Adrenal gland (tissue), 12 donors: ENCODE data around the gene SNX2. TPM values are rescaled to one million over a fixed set of nuclear protein-coding genes. Genes with fewer than 3 reads are reported as not detected.
"Not testable (repeated sequence)": the region's sequence is repeated elsewhere in the genome, so short reads cannot be mapped to it uniquely, and the experiment has no call there.

Experiments used
- DNase-seq, 7 donors: peaks; one replicate each; pipeline ENCODE4 v3.0.0-alpha.2; 2019 to 2020
- H3K27ac ChIP-seq, 5 donors: fragments of 200-600 bp; sonication (generic) in 4 of 5; 1 replicate in 3 of 5; 2 replicates in 2 of 5; pipeline versions ENCODE4 v1.5.1 to v1.8.0; 2016 to 2020; ENCODE audit warnings: mild to moderate bottlenecking in 1 of 5
- H3K27me3 ChIP-seq: fragments of 200-600 bp; 2 replicates; pipeline ENCODE4 v1.8.0; 2021
- H3K36me3 ChIP-seq, 2 donors: fragments of 200-600 bp; replicated peaks in 1 of 2; 1 replicate in 1 of 2; 2 replicates in 1 of 2; pipeline versions ENCODE4 v1.5.1 to v1.8.0; 2018 to 2022
- H3K4me1 ChIP-seq, 2 donors: fragments of 200-600 bp; replicated peaks in 1 of 2; 1 replicate in 1 of 2; 2 replicates in 1 of 2; pipeline versions ENCODE4 v1.5.1 to v1.8.0; 2018 to 2021
- H3K4me3 ChIP-seq, 4 donors: fragments of 200-600 bp; sonication (generic) in 3 of 4; one replicate each; pipeline ENCODE4 v1.5.1; 2016 to 2018
- H3K9me3 ChIP-seq, 3 donors: fragments of 200-600 bp; sonication (generic) in 1 of 3; replicated peaks in 1 of 3; 1 replicate in 2 of 3; 2 replicates in 1 of 3; pipeline versions ENCODE4 v1.5.1 to v1.8.0; 2016 to 2021
- POLR2A ChIP-seq, 2 donors: fragments of 450-650 bp; IDR thresholded peaks; one replicate each; pipeline ENCODE4 v1.6.1; 2017; ENCODE audit warnings: antibody characterized with exemption in 2 of 2, mild to moderate bottlenecking in 2 of 2, moderate library complexity in 1 of 2
- WGBS, 4 donors: extraction: QIAGEN DNeasy Blood & Tissue Kit in 2 of 4; methylation state at CpG; one replicate each; pipeline versions ENCODE4 v1.1.5 to v1.1.7; 2013 to 2017; 5-methylcytosine and 5-hydroxymethylcytosine counted together
- intact Hi-C, 2 donors: fragments of 100-400 bp; cut with DNase I; formaldehyde crosslinking; loops; one replicate each; pipeline versions ENCODE4 v1.14.1 to v1.15.0; 2022 to 2023
- polyA plus RNA-seq, 3 donors: library from polyadenylated mRNA; stranded (reverse); fragments of 200-250 nt in 2 of 3; fragments of 350-450 nt in 1 of 3; fragmentation: Illumina TruSeq in 1 of 3; extraction: RNeasy Lipid Tissue Mini Kit (QIAGEN cat#74804) in 1 of 3; gene quantifications; one replicate each; pipeline ENCODE4 v1.2.3, GENCODE V29; 2013 to 2014
- total RNA-seq, 9 donors: library from RNA; depleted of rRNA in 4 of 9; stranded (reverse); fragments of >200 nt in 4 of 9; fragments of 120-200 nt in 1 of 9; fragmentation: NEBNext Ultra II Directional in 1 of 9; extraction: Animal tissue kit (Norgen Biotek cat#: 25700) in 1 of 9; gene quantifications; one replicate each; pipeline versions ENCODE4 v1.1.0 to v1.2.4, GENCODE V29; 2013 to 2023
- TF ChIP-seq, protein P1 (sequence below), 6 experiments: fragments of 450-650 bp in 4 of 6; fragments of 200-600 bp in 2 of 6; sonication (generic) in 1 of 6; IDR thresholded peaks; 1 replicate in 5 of 6; 2 replicates in 1 of 6; pipeline versions ENCODE4 v1.5.1 to v1.8.0; 2016 to 2021; ENCODE audit warnings: antibody characterized with exemption in 6 of 6, mild to moderate bottlenecking in 2 of 6, moderate library complexity in 1 of 6
- donor health status: healthy with polysubstance abuse.
- donor health status: Bipolar disorder and iron deficiency.
- donor health status: DM: yes; HTN: yes; CAD: no.
- donor health status: DM: no; HTN: no; CAD: no.
- donor health status: DM: no; HTN: no; CAD: no.
- donor health status: DM: yes; HTN: yes; CAD: no.

The SNX2 gene
- total and polyA plus RNA-seq, 12 donors, result 14.7 to 97.2 (median 67.0) TPM

GRCh38 chr5:122759241-122760070, 15.4 kb upstream of the SNX2 start:
- Histone ChIP-seq H3K4me3 (no peak overlapping the region), H3K27ac (no peak overlapping the region), H3K4me1 (no peaks in the 10 kb centered on the region), H3K9me3 (no peaks in the 10 kb centered on the region), H3K36me3 (no peaks in the 10 kb centered on the region), H3K27me3 (no peaks in the 10 kb centered on the region)
- no peak for DNase-seq
- TF ChIP-seq, protein P1, sequence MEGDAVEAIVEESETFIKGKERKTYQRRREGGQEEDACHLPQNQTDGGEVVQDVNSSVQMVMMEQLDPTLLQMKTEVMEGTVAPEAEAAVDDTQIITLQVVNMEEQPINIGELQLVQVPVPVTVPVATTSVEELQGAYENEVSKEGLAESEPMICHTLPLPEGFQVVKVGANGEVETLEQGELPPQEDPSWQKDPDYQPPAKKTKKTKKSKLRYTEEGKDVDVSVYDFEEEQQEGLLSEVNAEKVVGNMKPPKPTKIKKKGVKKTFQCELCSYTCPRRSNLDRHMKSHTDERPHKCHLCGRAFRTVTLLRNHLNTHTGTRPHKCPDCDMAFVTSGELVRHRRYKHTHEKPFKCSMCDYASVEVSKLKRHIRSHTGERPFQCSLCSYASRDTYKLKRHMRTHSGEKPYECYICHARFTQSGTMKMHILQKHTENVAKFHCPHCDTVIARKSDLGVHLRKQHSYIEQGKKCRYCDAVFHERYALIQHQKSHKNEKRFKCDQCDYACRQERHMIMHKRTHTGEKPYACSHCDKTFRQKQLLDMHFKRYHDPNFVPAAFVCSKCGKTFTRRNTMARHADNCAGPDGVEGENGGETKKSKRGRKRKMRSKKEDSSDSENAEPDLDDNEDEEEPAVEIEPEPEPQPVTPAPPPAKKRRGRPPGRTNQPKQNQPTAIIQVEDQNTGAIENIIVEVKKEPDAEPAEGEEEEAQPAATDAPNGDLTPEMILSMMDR (IDR thresholded peaks at IDR 0.05), result no peak
- no peak for TF ChIP-seq POLR2A (IDR thresholded peaks at IDR 0.05)
- WGBS, 4 donors, result 80 to 84% (median 82%) methylated on average over 9 of the region's 9 CpGs
- intact Hi-C loops, result no loop called here

DNA sequence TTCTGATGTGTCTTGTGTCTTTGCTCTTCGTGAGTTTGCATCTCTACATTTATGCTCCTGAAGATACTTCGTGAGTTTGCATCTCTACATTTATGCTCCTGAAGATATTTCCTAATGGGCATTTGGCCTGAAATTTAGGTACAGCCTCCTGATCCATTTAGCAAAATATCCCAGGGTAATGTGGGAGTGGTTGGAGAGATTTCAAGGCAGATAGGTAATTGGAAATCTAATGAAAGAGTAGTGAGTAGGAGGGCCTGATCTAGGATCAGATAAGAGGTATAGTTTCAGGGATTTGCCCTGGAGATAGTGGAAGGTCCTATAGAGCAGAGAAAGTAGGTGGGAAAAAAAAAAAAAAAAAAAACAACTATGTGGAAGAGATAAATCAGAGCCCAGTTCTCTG, 14.6 kb upstream of the SNX2 start:
- Histone ChIP-seq H3K4me3 (no peak overlapping the region), H3K9me3 (no peaks in the 10 kb centered on the region), H3K27me3 (no peaks in the 10 kb centered on the region), H3K4me1 (no peaks in the 10 kb centered on the region), H3K27ac (no peak overlapping the region), H3K36me3 (no peaks in the 10 kb centered on the region)
- DNase-seq, result no peak
- 93 to 95% (median 95%) methylated on average over 2 of the region's 2 CpGs for WGBS, 4 donors
- intact Hi-C loops, result no loop called here
- TF ChIP-seq, protein P1 (IDR thresholded peaks at IDR 0.05), result no peak
- TF ChIP-seq POLR2A (IDR thresholded peaks at IDR 0.05), result no peak

- Histone ChIP-seq H3K36me3 (no peaks in the 10 kb centered on the region), H3K9me3 (no peaks in the 10 kb centered on the region), H3K4me1 (no peaks in the 10 kb centered on the region), H3K27me3 (no peaks in the 10 kb centered on the region), H3K4me3 (no peak overlapping the region), H3K27ac (no peak overlapping the region)
- intact Hi-C loops, result no loop called here
- no peak for TF ChIP-seq POLR2A (IDR thresholded peaks at IDR 0.05)
- TF ChIP-seq, protein P1 (IDR thresholded peaks at IDR 0.05), result no peak
- no peak for DNase-seq
- 30 to 51% (median 38%) methylated on average over 1 of the region's 1 CpG for WGBS, 4 donors
Observed at GRCh38 chr5:122761115-122761514, 13.8 kb upstream of the SNX2 start.

GRCh38 chr5:122761896-122762295, 13.0 kb upstream of the SNX2 start:
- H3K36me3 ChIP-seq, H3K4me1 ChIP-seq, H3K27ac ChIP-seq, DNase-seq, intact Hi-C loops, H3K27me3 ChIP-seq, H3K9me3 ChIP-seq, H3K4me3 ChIP-seq: not testable (repeated sequence)
- 89 to 90% (median 89%) methylated on average over 5 of the region's 5 CpGs for WGBS, 4 donors

DNA sequence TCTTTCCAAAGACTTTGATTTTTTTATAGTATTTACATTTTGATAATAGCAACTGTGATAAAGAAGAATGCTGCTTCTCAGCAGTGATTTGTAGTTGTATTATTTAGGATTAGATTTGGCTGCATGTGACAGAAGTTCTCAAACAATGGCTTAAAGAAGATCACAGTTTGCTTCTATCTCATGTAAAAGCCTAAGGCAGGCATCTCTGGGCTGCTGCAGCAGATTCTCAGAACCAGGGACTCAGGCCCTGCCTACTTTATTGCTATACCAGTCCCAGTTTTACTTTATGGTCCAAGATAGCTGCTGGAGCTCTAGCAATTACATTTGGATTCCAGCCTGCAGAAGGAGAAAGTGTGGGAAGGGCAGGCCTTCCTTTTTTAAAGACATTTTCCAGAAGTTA, 8.8 kb upstream of the SNX2 start:
- H3K27ac ChIP-seq, result no peak overlapping the region
- no peak for DNase-seq
- intact Hi-C loops, result no loop called here
- H3K4me3 ChIP-seq, result no peak overlapping the region
- no peaks in the 10 kb centered on the region for H3K4me1 ChIP-seq
- no peaks in the 10 kb centered on the region for H3K36me3 ChIP-seq
- TF ChIP-seq, protein P1 (IDR thresholded peaks at IDR 0.05), result no peak
- TF ChIP-seq POLR2A (IDR thresholded peaks at IDR 0.05), result no peak
- H3K9me3 ChIP-seq, result no peaks in the 10 kb centered on the region
- no peaks in the 10 kb centered on the region for H3K27me3 ChIP-seq
